ENCODE results near the gene PARD3. TPM values are rescaled to one million over a fixed set of nuclear protein-coding genes. Genes with fewer than 3 reads are reported as not detected.
A peak's percentile ranks its signal among the peaks of the same experiment; 100 is the strongest.

Gene PARD3
- total RNA-seq, 1 donor from 2014 or later: 1.7 TPM

GRCh38 chr10:34316154-34316553, 498.9 kb downstream of the PARD3 start:
- H3K4me3 Mint-ChIP-seq: no peak overlapping the region
- no peak for DNase-seq (ENCODE audit: low spot score)
- H3K9me3 Mint-ChIP-seq: no peaks in the 10 kb centered on the region
- intact Hi-C loops (cut with micrococcal nuclease): no loop called here
- H3K36me3 Mint-ChIP-seq (ENCODE audit: low read depth): no peaks in the 10 kb centered on the region
- H3K27me3 Mint-ChIP-seq (ENCODE audit: insufficient read depth): no peaks in the 10 kb centered on the region
- H3K27ac Mint-ChIP-seq: no peak overlapping the region
- H3K4me1 Mint-ChIP-seq (ENCODE audit: low read depth): no peaks in the 10 kb centered on the region

- H3K9me3 Mint-ChIP-seq: no peaks in the 10 kb centered on the region
- H3K4me1 Mint-ChIP-seq (ENCODE audit: low read depth): no peaks in the 10 kb centered on the region
- intact Hi-C loops (cut with micrococcal nuclease): no loop called here
- H3K27me3 Mint-ChIP-seq (ENCODE audit: insufficient read depth): no peaks in the 10 kb centered on the region
- no peak for DNase-seq (ENCODE audit: low spot score)
- H3K36me3 Mint-ChIP-seq (ENCODE audit: low read depth): no peaks in the 10 kb centered on the region
- H3K27ac Mint-ChIP-seq: no peak overlapping the region
- no peak overlapping the region for H3K4me3 Mint-ChIP-seq
These were observed 500.6 kb downstream of the PARD3 start for GRCh38 chr10:34314457-34314856.

GRCh38 chr10:34313888-34314287, 501.2 kb downstream of the PARD3 start:
- H3K4me1 Mint-ChIP-seq (ENCODE audit: low read depth): no peaks in the 10 kb centered on the region
- H3K9me3 Mint-ChIP-seq: no peaks in the 10 kb centered on the region
- no peaks in the 10 kb centered on the region for H3K36me3 Mint-ChIP-seq (ENCODE audit: low read depth)
- intact Hi-C loops (cut with micrococcal nuclease): no loop called here
- H3K4me3 Mint-ChIP-seq: no peak overlapping the region
- no peak overlapping the region for H3K27ac Mint-ChIP-seq
- H3K27me3 Mint-ChIP-seq (ENCODE audit: insufficient read depth): no peaks in the 10 kb centered on the region
- DNase-seq (ENCODE audit: low spot score): no peak

- intact Hi-C loops (cut with micrococcal nuclease): no loop called here
- no peaks in the 10 kb centered on the region for H3K9me3 Mint-ChIP-seq
These were observed 501.7 kb downstream of the PARD3 start for GRCh38 chr10:34313353-34313752.

GRCh38 chr10:34311679-34312078, 503.4 kb downstream of the PARD3 start:
- H3K27me3 Mint-ChIP-seq (ENCODE audit: insufficient read depth): no peaks in the 10 kb centered on the region
- no peak overlapping the region for H3K27ac Mint-ChIP-seq
- intact Hi-C loops (cut with micrococcal nuclease): no loop called here
- no peaks in the 10 kb centered on the region for H3K9me3 Mint-ChIP-seq
- no peak overlapping the region for H3K4me3 Mint-ChIP-seq
- DNase-seq (ENCODE audit: low spot score): no peak
- no peaks in the 10 kb centered on the region for H3K4me1 Mint-ChIP-seq (ENCODE audit: low read depth)
- H3K36me3 Mint-ChIP-seq (ENCODE audit: low read depth): no peaks in the 10 kb centered on the region

More at GRCh38 chr10:34313353-34313752, 501.7 kb downstream of the PARD3 start:
- no peak overlapping the region for H3K4me3 Mint-ChIP-seq
- H3K27ac Mint-ChIP-seq: no peak overlapping the region
- H3K36me3 Mint-ChIP-seq (ENCODE audit: low read depth): no peaks in the 10 kb centered on the region
- DNase-seq (ENCODE audit: low spot score): no peak
- no peaks in the 10 kb centered on the region for H3K4me1 Mint-ChIP-seq (ENCODE audit: low read depth)
- H3K27me3 Mint-ChIP-seq (ENCODE audit: insufficient read depth): no peaks in the 10 kb centered on the region

GRCh38 chr10:34310234-34310633, 504.9 kb downstream of the PARD3 start:
- Mint-ChIP-seq H3K27me3 (ENCODE audit: insufficient read depth) (no peaks in the 10 kb centered on the region), H3K36me3 (ENCODE audit: low read depth) (no peaks in the 10 kb centered on the region), H3K9me3 (no peaks in the 10 kb centered on the region), H3K4me3 (no peak overlapping the region), H3K4me1 (ENCODE audit: low read depth) (no peaks in the 10 kb centered on the region), H3K27ac (no peak overlapping the region)
- DNase-seq (ENCODE audit: low spot score): no peak
- intact Hi-C loops (cut with micrococcal nuclease): no loop called here

- Mint-ChIP-seq H3K4me1 (ENCODE audit: low read depth) (no peaks in the 10 kb centered on the region), H3K36me3 (ENCODE audit: low read depth) (no peaks in the 10 kb centered on the region), H3K9me3 (no peaks in the 10 kb centered on the region), H3K27me3 (ENCODE audit: insufficient read depth) (no peaks in the 10 kb centered on the region), H3K27ac (no peak overlapping the region), H3K4me3 (no peak overlapping the region)
- intact Hi-C loops (cut with micrococcal nuclease): no loop called here
- DNase-seq (ENCODE audit: low spot score): no peak
These were observed 509.9 kb downstream of the PARD3 start for GRCh38 chr10:34305189-34305588.

- no peak overlapping the region for H3K4me3 Mint-ChIP-seq
- H3K27ac Mint-ChIP-seq: no peak overlapping the region
- no peak for DNase-seq (ENCODE audit: low spot score)
- peaks cover 5% of the 10 kb centered on the region for H3K4me1 Mint-ChIP-seq (ENCODE audit: low read depth)
- H3K27me3 Mint-ChIP-seq (ENCODE audit: insufficient read depth): no peaks in the 10 kb centered on the region
- H3K36me3 Mint-ChIP-seq (ENCODE audit: low read depth): no peaks in the 10 kb centered on the region
- no peaks in the 10 kb centered on the region for H3K9me3 Mint-ChIP-seq
- intact Hi-C loops (cut with micrococcal nuclease): no loop called here
These were observed 512.1 kb downstream of the PARD3 start for GRCh38 chr10:34303022-34303421.

GRCh38 chr10:34299105-34299611, 515.9 kb downstream of the PARD3 start:
- H3K9me3 Mint-ChIP-seq: no peaks in the 10 kb centered on the region
- intact Hi-C loops (cut with micrococcal nuclease): no loop called here

GRCh38 chr10:34298346-34298818, 516.7 kb downstream of the PARD3 start:
- no peaks in the 10 kb centered on the region for H3K27me3 Mint-ChIP-seq (ENCODE audit: insufficient read depth)
- H3K4me1 Mint-ChIP-seq (ENCODE audit: low read depth): peaks cover 5% of the 10 kb centered on the region
- DNase-seq (ENCODE audit: low spot score): no peak
- no peak overlapping the region for H3K4me3 Mint-ChIP-seq
- intact Hi-C loops (cut with micrococcal nuclease): no loop called here
- no peaks in the 10 kb centered on the region for H3K9me3 Mint-ChIP-seq
- no peaks in the 10 kb centered on the region for H3K36me3 Mint-ChIP-seq (ENCODE audit: low read depth)
- H3K27ac Mint-ChIP-seq: peak overlapping the region; percentile 1

More at GRCh38 chr10:34299105-34299611, 515.9 kb downstream of the PARD3 start:
- Mint-ChIP-seq H3K27me3 (ENCODE audit: insufficient read depth) (no peaks in the 10 kb centered on the region), H3K4me3 (no peak overlapping the region), H3K4me1 (ENCODE audit: low read depth) (peaks cover 5% of the 10 kb centered on the region), H3K36me3 (ENCODE audit: low read depth) (no peaks in the 10 kb centered on the region), H3K27ac (no peak overlapping the region)
- DNase-seq (ENCODE audit: low spot score): no peak

- Mint-ChIP-seq H3K4me1 (ENCODE audit: low read depth) (peaks cover 5% of the 10 kb centered on the region), H3K27ac (no peak overlapping the region), H3K27me3 (ENCODE audit: insufficient read depth) (peaks cover 2% of the 10 kb centered on the region), H3K4me3 (no peak overlapping the region), H3K36me3 (ENCODE audit: low read depth) (no peaks in the 10 kb centered on the region), H3K9me3 (no peaks in the 10 kb centered on the region)
- DNase-seq (ENCODE audit: low spot score): no peak
- intact Hi-C loops (cut with micrococcal nuclease): no loop called here
These were observed 517.4 kb downstream of the PARD3 start for GRCh38 chr10:34297541-34298345.

- intact Hi-C loops (cut with micrococcal nuclease): no loop called here
- no peak overlapping the region for H3K4me3 Mint-ChIP-seq
- no peak for DNase-seq (ENCODE audit: low spot score)
- H3K27ac Mint-ChIP-seq: no peak overlapping the region
- H3K27me3 Mint-ChIP-seq (ENCODE audit: insufficient read depth): peaks cover 3% of the 10 kb centered on the region
- no peaks in the 10 kb centered on the region for H3K9me3 Mint-ChIP-seq
- no peaks in the 10 kb centered on the region for H3K36me3 Mint-ChIP-seq (ENCODE audit: low read depth)
- peaks cover 14% of the 10 kb centered on the region for H3K4me1 Mint-ChIP-seq (ENCODE audit: low read depth)
These were observed 520.0 kb downstream of the PARD3 start for GRCh38 chr10:34295142-34295548.

GRCh38 chr10:34294137-34294536, 521.0 kb downstream of the PARD3 start:
- peaks cover 3% of the 10 kb centered on the region for H3K27me3 Mint-ChIP-seq (ENCODE audit: insufficient read depth)
- no peaks in the 10 kb centered on the region for H3K36me3 Mint-ChIP-seq (ENCODE audit: low read depth)
- H3K9me3 Mint-ChIP-seq: no peaks in the 10 kb centered on the region
- intact Hi-C loops (cut with micrococcal nuclease): no loop called here
- no peak for DNase-seq (ENCODE audit: low spot score)
- peaks cover 13% of the 10 kb centered on the region for H3K4me1 Mint-ChIP-seq (ENCODE audit: low read depth)
- H3K27ac Mint-ChIP-seq: peak overlapping the region; percentile 31
- H3K4me3 Mint-ChIP-seq: no peak overlapping the region

All from activated T-helper 1 cell treated with anti-CD3 and anti-CD28 coated beads, Interleukin-12 subunit alpha, Interleukin-12 subunit beta, Interleukin-2, Interleukin-4 antibody, amounts not matched to agents 30 ng/mL and 10 ng/mL and 1 ng/mL, durations not matched to agents 14 hours and 24 hours and 36 hours (primary cell).